RCC 7860 (cell line): ENCODE results near the gene BEAN1.
"Not testable (repeated sequence)": the region's sequence is repeated elsewhere in the genome, so short reads cannot be mapped to it uniquely, and the experiment has no call there.

Experiments
- DNase-seq: peaks from one replicate; pipeline ENCODE4 v3.0.0-alpha.2; 2015; ENCODE audit warnings: low spot score
- FAIRE-seq: peaks from 2 replicates; lab custom pipeline; 2012; peaks lifted over from hg19 to GRCh38; lab: Jason Lieb, UNC

BEAN1 gene

DNA sequence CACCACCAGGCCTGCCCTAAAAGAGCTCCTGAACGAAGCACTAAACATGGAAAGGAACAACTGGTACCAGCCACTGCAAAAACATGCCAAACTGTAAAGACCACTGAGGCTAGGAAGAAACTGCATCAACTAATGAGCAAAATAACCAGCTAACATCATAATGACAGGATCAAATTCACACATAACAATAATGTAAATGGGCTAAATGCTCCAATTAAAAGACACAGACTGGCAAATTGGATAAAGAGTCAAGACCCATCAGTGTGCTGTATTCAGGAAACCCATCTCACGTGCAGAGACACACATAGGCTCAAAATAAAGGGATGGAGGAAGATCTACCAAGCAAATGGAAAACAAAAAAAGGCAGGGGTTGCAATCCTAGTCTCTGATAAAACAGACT, 70.8 kb downstream of the BEAN1 start:
- FAIRE-seq, DNase-seq: not testable (repeated sequence)

DNA sequence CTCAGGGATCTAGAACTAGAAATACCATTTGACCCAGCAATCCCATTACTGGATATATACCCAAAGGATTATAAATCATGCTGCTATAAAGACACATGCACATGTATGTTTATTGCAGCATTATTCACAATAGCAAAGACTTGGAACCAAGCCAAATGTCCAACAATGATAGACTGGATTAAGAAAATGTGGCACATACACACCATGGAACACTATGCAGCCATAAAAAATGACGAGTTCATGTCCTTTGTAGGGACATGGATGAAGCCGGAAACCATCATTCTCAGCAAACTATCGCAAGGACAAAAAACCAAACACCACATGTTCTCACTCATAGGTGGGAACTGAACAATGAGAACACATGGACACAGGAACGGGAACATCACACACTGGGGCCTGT, 74.5 kb downstream of the BEAN1 start:
- DNase-seq, FAIRE-seq: not testable (repeated sequence)

DNA sequence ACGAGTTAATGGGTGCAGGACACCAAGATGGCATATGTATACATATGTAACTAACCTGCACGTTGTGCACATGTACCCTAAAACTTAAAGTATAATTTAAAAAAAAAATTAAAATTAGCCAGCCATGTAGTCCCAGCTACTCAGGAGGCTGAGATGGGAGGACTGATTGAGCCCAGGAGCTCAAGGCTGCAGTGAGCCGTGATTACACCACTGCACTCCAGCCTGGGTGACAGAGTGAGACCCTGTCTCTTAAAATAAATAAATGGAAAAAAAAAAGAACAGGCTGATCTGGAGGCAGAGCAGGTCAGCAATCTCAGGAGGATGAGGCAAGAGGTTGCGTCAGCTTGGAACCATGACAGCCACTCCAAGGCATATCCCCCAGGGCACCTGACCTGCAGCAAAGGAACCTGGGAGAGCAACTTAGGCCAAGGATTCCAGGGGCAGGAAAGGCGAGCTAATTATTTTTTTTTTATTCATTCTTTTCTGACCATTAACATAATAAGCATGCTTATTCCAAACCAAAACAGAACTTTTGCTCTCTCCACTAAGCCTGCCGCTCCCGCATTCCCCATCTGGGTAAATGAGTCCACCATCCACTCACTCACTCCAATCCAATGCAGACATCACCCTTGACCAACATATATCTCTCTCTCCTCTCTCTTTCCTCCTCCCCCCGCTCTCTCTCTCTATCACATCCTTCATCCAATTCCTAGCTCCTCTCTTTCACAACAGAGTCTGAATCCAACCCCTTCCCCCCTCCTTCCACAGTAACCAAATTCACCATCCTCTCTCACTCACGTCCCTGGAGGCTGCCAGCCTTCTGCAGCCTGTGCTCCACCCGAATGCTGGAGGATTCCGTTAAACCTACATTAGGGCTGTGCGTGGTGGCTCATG, 75.2 kb downstream of the BEAN1 start:
- FAIRE-seq (no peak), DNase-seq (no peak)

DNA sequence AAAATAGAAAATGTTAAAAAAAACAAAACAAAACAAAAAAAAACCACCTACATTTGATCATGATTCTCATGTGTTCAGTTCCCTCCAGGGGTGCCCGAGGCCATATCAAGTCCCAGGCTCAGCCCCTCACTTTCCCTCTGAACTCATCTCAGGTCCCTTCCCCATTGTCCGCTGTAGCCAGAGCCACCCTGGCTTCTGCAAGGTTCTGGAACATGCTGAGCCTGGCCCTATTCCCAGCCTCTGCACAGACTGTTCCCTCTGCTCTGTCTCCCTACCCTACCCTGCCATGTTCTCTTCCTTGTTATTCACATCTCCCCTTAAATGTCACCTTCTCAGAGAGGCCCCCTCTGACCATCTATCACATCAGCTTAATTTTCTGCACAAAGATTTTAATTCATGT, 75.9 kb downstream of the BEAN1 start:
- FAIRE-seq (no peak), DNase-seq (no peak)

DNA sequence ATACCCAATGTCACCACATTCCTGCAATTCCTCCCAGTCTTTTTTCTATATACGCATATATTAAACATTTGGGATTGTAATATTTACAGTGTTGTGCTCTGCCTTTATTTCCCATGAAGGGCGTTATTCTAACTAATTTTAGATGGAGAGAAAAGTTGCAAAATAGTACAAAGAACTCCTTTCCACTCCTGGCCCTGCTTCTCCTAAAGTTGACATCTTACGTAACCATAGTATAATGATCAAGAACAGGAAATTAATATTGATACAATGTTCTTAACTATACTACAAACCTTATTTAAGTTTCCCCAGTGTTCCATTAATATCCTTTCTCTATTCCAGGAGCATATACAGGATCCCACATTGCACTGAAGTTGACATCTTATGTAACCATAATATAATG, 76.5 kb downstream of the BEAN1 start:
- DNase-seq (no peak), FAIRE-seq (no peak)

DNA sequence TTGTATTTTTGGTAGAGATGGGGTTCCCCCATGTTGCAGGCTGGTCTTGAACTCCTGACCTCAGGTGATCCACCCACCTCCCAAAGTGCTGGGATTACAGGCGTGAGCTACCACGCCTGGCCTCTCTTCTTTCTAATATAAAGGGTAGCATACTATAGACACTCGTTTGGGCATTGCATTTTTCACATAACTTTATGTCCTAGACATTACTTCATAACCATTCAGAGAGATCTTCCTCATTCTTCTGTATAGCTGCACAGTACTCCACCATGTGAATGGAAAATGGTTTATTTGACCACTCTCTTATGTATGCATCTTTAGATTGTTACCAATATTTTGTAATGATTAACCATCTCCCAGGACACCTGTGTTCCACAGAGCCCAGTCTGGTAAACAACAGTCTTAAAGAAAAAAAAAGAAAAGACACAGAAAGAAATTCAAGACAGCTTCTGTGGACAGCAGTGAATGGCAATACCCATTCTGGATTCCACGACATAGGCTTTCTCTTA, 80.7 kb downstream of the BEAN1 start:
- FAIRE-seq (no peak), DNase-seq (no peak)

DNA sequence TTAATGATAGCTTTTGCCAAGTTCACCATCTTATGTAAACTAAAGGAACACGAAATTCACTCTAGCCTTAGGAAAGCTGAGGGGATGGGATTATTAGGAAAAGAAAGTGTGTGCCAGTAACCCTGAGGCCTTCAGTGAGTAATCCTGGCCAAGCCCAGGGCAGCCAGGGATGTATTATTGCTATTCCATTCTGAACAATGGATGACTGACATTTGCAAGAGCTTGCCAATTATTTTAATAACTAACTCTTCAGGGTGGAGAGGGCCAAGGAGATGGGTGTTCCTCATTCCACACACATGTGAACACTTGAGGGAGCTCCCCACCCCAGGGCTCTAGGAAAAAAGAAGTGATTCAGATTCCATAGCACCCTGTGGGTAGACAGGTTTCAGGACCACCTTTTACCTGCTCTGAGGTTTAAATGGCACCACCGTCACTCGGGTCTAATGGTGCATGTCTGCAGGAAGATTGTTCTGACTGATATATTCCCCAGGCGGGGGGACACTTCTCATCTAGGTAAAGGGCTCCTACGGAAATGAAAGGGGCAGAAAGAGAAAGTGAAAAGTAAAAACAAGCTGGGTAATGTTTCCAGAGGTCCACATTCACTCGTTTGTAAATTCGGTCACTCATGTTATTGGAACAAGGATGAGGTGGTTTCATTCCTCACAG, 81.3 kb downstream of the BEAN1 start:
- peak; percentile 31 for DNase-seq
- FAIRE-seq, result peak; percentile 58

DNA sequence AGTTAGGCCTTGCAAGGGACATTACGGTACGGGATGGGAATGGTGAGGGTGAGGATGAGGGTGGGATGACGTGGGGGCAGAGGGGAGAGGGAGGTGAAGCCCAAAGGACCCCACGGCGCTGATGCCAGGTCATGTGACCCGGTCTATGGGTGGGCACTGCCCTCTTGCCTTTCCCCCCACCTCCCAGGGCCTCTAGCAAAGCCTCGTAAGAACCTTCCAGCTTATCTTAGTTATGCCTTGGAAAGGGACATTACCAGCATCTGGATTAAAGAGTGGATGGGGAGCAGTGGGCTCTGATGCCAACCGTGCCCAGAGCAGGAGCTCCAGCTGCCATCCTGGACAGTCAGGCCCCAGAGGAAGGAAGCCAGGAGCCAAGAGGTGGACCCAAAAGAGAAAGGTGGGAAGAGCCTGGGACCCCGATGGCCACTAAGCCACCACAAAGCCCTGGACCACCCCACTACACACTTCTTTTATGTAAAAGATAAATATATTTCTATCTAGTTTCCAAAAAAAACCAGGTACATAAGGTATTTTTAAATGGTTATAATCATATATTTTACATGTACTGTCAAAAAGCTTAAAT, 81.9 kb downstream of the BEAN1 start:
- DNase-seq, result no peak
- no peak for FAIRE-seq

DNA sequence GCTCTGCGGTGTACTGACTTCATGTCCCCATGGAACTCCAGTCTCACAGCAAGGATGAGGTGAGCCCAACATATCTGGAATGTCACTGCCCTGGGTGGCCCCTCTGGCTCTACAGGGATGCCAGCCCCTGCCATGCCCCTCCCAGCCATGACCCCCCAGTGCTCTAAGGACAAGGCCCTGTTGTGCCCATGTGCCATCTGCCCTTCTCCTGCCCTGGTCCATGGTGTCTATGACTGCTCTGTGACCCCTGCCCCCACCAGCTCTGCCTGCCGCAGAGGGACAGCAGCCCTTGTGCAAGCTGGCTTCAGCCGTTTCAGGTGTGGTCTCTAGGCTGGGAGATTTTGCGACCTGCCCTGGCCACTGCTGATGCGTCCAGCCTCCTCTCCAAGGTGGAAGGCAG, 82.5 kb downstream of the BEAN1 start:
- DNase-seq (no peak), FAIRE-seq (no peak)

DNA sequence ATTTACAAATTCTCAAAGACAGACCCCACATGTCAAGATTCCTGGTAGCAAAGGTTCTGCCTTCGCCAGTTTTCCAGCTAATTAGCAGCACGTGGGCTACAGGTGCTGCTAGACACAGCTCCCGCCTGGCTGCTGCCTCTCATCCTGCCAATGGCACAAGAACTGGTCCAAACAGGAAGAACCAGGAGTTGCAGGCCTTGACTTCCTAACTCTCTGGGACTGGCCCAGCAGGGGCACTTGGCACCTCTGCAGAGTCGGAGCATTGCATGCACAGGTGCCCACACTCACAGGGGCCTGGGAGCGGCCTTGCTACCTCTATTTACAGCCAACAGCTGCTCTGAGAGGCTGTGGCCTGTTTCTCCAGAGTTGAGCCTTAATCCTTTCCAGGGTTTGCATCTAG, 83.2 kb downstream of the BEAN1 start:
- FAIRE-seq, result no peak
- no peak for DNase-seq

DNA sequence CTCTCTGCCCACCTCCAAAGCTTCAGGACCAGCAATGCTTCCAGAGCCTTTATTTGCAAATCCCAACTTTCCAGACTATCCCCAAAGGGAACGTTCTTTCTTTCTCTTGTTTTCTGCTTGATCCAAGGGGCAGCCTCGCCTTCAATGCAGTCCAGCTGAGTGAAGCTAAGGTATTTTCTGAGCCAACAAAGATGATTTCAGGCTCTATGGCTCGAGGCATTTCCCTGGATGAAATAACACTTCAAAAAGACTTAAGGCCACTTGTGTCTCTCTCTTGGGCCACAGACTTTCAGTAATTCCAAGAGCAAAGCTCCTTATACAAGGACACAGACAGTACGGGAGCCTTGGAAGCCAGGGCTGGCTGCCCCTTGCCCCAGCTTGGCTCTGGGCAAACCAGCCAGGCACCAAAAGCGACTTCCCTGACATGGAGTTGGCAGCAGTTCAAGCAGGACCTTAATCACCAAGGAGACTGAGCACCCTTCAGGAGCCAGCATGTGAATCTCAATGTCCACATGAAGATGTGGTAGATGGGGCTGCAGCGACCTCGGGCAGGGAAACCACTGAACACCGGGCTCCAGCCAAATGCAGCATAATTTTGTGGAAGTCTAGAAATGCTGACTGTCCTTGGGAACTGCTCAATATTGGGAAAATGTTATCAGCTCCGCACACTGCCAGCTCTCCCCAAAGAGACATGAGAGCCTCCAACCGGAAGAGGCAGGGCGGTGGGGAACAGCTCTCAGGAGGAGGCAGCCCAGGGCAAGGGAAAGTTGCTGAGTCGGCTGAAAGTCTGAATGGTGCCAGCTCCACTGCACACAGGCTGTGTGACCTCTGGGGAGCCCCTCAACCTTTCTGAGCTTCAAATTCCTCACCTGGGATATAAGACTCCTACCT, 83.9 kb downstream of the BEAN1 start:
- FAIRE-seq, result no peak

DNA sequence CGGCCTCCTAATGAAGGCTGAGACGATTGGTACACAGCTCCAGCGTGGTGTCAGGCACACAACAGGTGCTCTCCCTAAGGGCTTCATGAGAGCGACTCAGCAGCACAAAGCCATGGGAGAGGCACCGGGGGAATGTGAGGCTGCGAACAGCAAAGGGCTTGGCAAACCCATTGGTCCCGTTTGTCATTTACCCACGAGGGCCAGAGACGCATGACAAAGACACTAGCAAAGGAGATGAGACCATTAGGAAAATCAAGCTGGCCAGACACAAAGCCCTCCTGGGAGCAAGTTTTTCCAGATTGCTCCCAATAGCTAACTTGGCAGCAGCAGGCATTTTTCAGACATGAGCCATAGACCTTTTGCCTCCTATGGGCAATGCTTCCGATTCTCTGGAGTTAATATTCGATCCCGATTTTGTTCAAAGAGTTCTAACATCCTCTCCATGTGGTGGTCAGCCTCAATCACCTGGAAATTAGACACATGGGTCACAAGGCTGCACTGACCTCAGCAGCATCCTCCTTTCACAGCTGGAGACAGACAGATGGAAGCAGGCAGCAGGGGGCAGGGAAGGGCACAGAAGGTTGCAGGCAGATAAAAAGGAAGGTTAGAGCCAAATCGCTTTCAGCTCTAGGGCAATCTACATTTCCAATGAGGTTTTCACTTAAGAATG, 84.6 kb downstream of the BEAN1 start:
- FAIRE-seq (peak; percentile 90), DNase-seq (peak; percentile 96)

More for the DNA sequence above, 83.9 kb downstream of the BEAN1 start:
- DNase-seq, result peak; percentile 21

DNA sequence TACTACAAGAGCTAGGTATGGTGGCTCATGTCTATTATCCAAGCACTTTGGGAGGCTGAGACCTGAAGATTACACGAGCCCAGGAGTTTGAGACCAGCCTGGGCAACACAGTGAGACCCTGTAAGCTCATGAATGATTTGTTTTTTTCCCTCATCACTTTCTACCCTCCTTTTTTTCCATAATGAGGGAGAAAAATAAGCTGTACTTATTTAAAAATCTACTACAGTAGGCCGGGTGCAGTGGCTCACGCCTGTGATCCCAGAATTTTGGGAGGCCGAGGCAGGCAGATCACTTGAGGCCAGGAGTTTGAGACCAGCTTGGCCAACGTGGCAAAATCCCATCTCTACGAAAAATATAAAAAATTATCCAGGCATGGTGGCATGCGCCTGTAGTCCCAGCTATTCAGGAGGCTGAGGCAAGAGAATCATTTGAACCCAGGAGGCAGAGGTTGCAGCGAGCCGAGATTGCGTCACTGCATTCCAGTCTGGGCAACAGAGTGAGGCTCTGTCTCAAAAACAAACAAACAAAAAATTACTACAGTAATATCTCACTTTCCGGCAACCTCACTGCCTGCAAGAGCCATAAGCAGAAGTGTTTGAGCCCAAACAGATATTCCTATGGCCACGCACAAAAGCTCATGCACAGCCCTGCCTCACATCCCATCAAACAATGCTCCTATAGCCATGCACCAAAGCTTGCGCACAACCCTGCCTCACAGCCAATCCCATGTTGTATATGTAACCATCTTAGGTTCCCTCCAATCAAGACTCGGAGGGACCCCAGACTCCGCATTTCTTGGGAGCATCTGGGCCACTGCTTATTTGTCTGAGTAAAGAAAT, 85.4 kb downstream of the BEAN1 start:
- FAIRE-seq (no peak), DNase-seq (no peak)

DNA sequence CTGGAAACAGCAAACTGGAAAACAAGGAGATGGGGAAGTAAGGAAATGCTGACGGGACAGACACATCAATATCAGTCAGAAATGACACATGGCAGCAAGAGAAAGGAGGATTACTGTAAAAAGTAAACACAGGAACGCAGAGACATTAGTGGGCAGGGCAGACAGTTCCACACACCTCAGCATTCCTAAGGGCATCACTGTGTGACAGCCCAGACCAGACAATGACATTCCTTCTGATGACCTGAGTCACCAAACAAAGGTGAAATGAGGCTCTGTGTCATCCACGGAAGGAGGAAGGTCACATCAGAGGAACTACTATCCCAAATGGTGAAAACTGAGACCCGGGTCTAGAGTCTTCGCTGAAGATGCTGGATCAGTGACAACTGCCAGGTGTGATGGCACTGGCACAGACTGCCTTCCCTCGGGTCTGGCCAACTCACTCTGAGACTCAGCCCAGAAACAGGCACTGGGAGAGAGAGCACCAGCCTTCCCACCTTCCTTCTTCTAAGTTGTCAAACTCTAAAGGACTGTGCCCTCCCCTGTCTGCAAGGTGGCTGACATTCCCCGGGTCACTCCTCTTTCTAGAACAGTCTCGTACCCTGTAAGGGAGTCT, 86.1 kb downstream of the BEAN1 start:
- DNase-seq (peak; percentile 90), FAIRE-seq (peak; percentile 78)

DNA sequence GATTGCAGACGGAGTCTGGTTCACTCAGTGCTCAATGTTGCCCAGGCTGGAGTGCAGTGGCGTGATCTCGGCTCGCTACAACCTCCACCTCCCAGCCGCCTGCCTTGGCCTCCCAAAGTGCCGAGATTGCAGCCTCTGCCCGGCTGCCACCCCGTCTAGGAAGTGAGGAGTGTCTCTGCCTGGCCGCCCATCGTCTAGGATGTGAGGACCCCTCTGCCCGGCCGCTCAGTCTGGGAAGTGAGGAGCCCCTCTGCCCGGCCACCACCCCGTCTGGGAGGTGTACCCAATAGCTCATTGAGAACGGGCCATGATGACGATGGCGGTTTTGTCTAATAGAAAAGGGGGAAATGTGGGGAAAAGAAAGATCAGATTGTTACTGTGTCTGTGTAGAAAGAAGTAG, 87.3 kb downstream of the BEAN1 start:
- DNase-seq, FAIRE-seq: not testable (repeated sequence)

DNA sequence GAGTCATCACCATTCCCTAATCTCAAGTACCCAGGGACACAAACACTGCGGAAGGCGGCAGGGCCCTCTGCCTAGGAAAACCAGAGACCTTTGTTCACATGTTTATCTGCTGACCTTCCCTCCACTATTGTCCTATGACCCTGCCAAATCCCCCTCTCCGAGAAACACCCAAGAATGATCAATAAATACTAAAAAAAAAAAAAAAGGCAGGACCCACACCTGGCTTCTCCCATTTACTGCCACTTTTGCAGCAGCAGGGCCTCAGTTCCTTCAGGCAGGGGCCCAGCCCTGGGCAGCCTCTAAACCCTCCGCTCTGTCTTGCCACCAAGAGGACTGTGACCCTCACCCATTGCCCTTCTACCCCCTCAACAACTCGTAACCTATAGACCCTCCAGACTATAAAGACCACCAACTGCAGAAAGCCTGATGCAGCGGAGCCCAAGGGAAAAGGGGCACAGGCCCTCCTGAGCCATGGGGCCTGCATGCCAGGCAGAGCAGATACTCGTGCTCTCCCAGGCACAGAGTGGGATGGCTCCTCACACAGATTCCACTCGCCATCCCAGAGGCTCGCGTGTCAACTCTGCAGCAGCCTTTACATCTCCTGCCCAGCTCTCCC, 88.0 kb downstream of the BEAN1 start:
- FAIRE-seq, DNase-seq: not testable (repeated sequence)

DNA sequence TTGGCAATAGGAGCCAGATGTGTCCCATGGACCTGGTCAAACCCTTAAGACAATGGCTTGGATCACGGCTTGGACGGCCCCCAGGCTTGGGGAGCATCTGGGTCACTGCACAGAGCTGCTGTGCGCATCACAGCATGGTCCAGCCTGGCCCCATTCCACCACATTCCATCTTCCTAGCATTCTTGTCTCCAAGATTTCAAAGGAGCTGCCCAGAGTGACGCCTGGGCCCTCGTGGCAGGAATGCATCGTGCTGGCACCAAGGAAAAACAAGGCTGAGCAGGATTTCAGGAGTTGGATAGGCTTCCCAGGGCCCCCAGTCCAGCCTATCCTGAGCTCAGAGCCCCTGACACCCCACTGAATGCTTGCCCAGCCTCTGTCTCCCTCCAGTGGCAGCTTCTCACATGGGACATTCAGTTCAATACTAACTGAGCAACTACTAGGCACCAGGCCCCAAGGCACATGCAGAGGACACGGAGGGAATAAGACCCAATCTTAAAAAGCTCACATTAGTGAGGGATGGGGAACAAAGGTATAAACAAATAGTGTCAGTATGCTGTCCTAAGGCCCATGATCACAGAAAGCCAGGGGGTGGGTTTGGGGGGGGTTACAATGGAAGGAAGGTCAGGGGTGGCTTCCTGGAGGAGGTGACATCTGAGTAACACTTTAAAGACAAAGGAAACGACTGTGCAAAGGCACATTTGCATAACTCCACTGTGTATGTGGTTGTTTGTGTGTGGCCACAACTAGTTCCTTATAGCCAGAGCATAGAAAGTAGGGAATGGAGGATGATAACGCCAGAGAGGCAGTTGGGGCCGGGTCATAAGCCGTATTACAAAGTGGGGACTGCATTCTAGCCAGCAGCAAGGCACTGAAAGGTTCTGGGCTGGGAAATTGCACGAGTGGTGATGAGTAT, 88.8 kb downstream of the BEAN1 start:
- peak; percentile 8 for DNase-seq
- no peak for FAIRE-seq
